NCI-H526 treated with DMSO at 0.1 percent for 48 hours (cell line): ENCODE data around the gene KCNIP1.

Source experiments
- DNase-seq: peaks from one replicate; lab custom pipeline; 2025; lab: John Stamatoyannopoulos, UW

KCNIP1 gene

GRCh38 chr5:170483701-170484458 is 19.9 kb upstream of the KCNIP1 start:
- DNase-seq: no peak

DNA sequence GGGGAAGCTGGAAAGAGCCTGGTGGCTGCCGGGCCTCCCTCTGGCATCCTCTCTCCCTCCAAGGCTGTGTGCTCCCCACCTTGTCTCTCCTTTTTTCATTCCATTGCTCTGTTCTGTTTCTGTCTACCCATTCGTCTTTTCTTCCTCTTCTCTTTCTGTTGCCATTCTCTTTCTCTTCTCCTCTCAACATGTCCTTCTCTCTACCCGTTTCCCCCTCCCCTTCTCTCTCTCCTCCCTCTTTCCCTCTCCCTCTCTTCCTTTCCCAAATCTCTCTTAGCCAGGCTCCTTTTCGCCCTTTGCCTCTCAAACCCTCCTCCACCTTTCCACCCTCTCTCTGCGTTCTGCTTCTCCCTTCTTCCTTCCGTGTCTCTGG is 19.4 kb upstream of the KCNIP1 start:
- DNase-seq: no peak

DNA sequence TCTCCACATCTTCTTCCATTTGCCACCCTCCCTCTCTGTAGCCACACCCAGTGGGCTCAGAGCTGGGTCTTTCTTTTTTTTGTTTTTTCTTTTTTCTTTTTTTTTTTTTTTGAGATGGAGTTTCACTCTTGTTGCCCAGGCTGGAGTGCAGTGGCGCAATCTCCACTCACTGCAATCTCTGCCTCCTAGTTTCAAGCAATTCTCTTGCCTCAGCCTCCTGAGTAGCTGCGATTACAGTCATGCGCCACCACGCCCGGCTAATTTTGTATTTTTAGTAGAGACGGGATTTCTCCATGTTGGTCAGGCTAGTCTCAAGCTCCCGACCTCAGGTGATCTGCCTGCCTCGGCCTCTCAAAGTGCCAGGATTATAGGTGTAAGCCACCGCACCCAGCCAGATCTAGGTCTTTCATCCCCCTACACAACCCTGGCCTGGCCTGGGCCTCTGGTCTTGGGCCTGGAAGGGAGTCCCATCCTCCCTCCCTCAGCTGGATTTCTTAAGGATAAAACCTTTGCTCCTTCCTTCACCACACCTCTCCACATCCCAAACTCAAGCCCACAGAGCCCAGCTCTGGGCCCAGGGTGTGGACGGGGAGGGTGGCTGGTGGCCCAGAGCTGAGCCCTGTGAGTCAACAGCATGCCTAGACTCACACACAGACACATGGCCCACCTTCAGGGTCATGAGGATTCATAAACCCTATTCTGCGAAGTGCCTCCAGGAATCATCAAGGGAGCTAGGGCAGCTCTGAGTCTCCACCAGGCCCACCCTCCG is 18.8 kb upstream of the KCNIP1 start:
- no peak for DNase-seq

- DNase-seq: no peak
Measured at GRCh38 chr5:170485616-170485911, 18.3 kb upstream of the KCNIP1 start.

- no peak for DNase-seq
Measured at GRCh38 chr5:170486371-170486770, 17.4 kb upstream of the KCNIP1 start.

DNA sequence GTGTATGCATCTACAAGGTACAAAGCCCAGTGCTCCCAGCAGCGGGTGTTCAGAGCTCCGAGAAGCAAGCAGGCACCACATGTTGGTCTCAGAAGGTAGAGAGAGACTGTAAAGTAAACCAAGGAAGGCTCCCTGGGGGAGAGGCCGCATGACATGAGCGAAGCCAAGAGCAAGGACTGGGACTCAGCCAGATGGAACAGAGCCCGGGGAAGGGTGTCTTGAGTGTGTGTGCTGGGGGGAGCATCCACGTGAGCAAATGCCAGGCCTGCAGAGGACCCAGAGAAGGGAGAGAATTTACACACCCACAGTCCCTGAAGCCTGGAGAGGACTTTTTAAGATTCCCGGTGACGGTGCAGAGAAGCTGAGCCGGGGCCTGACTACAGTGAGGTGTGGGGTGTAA is 15.2 kb upstream of the KCNIP1 start:
- DNase-seq: no peak

DNA sequence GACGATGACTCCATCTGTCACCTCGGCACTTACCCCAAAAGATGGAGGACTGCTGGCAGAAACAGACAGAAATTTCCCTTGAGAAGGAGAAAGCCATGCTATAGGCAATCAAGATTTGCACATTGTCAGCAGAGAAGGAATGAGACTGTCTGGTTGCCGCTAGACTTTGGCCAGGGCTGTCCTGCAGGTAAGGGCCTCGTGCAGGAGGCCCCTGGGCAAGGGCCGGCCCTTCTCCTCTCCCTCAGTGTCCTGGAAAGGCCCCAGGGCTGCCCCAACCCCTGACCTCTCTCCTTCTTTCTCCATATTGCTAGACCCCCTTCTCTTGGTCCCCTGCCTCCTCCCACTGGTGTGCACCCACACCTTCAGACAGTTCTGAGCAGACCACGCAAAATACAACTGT is 14.6 kb upstream of the KCNIP1 start:
- DNase-seq: no peak

- DNase-seq: no peak
Measured at GRCh38 chr5:170490381-170490780, 13.4 kb upstream of the KCNIP1 start.

- DNase-seq: peak; percentile 4
Measured at GRCh38 chr5:170491479-170491878, 12.3 kb upstream of the KCNIP1 start.

- no peak for DNase-seq
Measured at GRCh38 chr5:170493028-170493820, 10.6 kb upstream of the KCNIP1 start.

GRCh38 chr5:170494041-170494440 is 9.8 kb upstream of the KCNIP1 start:
- DNase-seq: peak; percentile 26

DNA sequence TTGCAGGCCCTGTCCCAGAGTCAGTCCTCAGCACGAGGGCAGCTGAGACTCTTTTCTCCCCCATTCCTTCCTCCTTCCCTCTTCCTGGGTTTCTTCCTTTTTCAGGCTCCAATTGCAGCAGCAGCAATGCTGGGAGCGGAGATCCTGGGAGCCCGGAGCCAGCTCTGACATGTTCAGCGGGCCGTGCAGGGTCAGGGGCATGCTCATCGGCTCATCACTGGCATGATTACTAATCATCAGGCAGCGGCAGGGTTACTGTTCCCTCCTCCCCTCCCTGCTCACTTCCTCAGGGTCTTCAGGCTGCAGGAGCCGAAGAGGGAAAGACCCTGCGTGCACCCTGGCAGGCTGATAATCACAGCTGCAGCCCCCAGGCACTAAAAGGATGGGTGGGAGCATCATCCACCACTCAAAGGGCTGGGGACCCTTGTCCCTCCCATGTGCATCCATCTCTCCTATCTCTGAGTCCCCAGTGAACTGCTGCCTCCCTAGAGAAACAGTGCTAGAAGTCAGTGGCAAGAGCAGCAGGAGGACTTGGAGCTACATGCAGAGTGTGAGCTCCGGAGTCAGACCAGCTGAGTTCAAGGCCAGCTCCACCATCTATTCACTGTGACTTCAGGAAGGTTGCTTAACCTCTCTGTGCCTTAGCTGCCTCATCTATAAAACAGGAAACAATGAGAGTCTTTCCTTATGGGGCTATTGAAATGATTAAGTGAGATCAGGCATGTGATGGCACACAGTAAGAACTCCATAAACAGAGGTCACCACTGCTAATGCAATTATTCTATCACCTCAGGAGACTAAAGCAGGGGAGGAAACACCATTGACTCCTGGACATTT is 7.8 kb upstream of the KCNIP1 start:
- DNase-seq: no peak

DNA sequence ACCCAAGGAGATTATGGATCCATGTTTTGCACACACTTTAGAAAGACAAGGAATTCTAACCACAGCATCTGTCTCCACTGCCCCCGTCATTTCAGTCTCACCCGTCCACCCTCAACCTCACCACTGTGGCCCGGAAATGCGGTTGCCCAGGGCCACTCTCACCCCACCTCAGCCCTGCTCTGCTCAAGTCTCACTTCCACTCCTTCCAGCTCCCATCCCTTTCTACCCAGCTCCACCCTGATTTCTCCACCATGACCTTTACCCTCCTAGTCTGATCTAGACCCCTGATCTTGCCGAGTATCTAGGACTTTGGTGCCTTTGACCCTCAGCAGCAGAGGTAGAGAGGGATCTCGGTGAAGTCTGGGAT is 7.2 kb upstream of the KCNIP1 start:
- DNase-seq: no peak

GRCh38 chr5:170497311-170498038 is 6.3 kb upstream of the KCNIP1 start:
- DNase-seq: no peak

- DNase-seq: peak; percentile 50
Measured at GRCh38 chr5:170498811-170499351, 4.9 kb upstream of the KCNIP1 start.

DNA sequence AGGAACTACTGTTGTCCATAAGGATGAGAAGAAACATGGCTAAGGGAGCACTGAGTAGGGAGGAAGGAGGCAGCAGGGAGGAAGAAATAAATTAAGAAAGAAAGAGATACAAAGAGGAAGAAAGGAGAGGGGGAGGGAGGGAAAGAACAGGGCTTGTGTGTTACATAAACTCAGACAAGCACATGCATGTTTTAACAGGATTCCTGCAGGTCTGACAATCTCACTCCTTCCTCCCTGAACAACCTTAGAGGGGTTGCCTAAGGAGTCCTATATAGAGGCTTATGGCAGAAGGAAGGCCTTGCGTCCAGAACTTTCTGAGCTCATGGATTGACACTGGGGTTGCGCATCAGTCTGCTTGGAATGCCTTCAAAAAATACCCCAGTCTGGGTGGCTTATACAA is 4.2 kb upstream of the KCNIP1 start:
- DNase-seq: no peak

GRCh38 chr5:170501361-170501760 is 2.5 kb upstream of the KCNIP1 start:
- no peak for DNase-seq

- DNase-seq: no peak
Measured at GRCh38 chr5:170501931-170502330, 1.9 kb upstream of the KCNIP1 start.

GRCh38 chr5:170504616-170505266 is 921 bp downstream of the KCNIP1 start:
- DNase-seq: no peak

- no peak for DNase-seq
Measured at GRCh38 chr5:170508036-170508435, 4.2 kb downstream of the KCNIP1 start.
